H1 (cell line): Measurements from ENCODE around the gene NONO. TPM values are rescaled to one million over a fixed set of nuclear protein-coding genes. Genes with fewer than 3 reads are reported as not detected.

Source experiments
- CTCF ChIA-PET: fragments of 300-600 bp; sonication (Branson Sonifier 250); formaldehyde crosslinking; loops from one replicate; lab custom pipeline; 2021; ENCODE audit not compliant: partially characterized antibody; lab: Charles Lee
- POLR2A ChIA-PET: fragments of 300-600 bp; sonication (Branson Sonifier 250); formaldehyde crosslinking; loops from one replicate; lab custom pipeline; 2021; ENCODE audit warnings: inconsistent platforms; ENCODE audit not compliant: partially characterized antibody; lab: Charles Lee
- DNase-seq, 2 experiments: peaks; one replicate each; pipeline versions ENCODE4 v3.0.0 to v3.0.0-alpha.2; 2010 to 2022; ENCODE audit warnings: low spot score in 2 of 2, low read depth in 1 of 2, mixed read lengths in 1 of 2
- FAIRE-seq: peaks from 2 replicates; lab custom pipeline; 2011; peaks lifted over from hg19 to GRCh38; lab: Jason Lieb, UNC
- H2AFZ ChIP-seq: 2 replicates; pipeline ENCODE4 v1.8.1; 2012; ENCODE audit warnings: low read length, inconsistent platforms
- H2AK5ac ChIP-seq: 2 replicates; pipeline ENCODE4 v1.6.1; 2013; ENCODE audit warnings: low read depth, low read length
- H2BK120ac ChIP-seq: replicated peaks from 2 replicates; pipeline ENCODE3; 2013; ENCODE audit warnings: low read depth, low read length, inconsistent platforms
- H2BK12ac ChIP-seq: 2 replicates; pipeline ENCODE4 v1.6.1; 2013; ENCODE audit warnings: low read depth, low read length
- H2BK15ac ChIP-seq: 2 replicates; pipeline ENCODE4 v1.6.1; 2013; ENCODE audit warnings: low read length
- H2BK20ac ChIP-seq: 2 replicates; pipeline ENCODE4 v1.6.1; 2013; ENCODE audit warnings: low read length
- H2BK5ac ChIP-seq: 2 replicates; pipeline ENCODE4 v1.6.1; 2013; ENCODE audit warnings: low read depth, low read length
- H3K14ac ChIP-seq: 2 replicates; pipeline ENCODE4 v1.6.1; 2013; ENCODE audit warnings: inconsistent platforms; ENCODE audit not compliant: insufficient read length
- H3K18ac ChIP-seq: 2 replicates; pipeline ENCODE4 v1.6.1; 2013; ENCODE audit warnings: low read length; ENCODE audit errors: extremely low read depth
- H3K23ac ChIP-seq: 2 replicates; pipeline ENCODE4 v1.6.1; 2013; ENCODE audit warnings: inconsistent platforms; ENCODE audit not compliant: insufficient read length
- H3K23me2 ChIP-seq: 2 replicates; pipeline ENCODE4 v1.6.1; 2013; ENCODE audit warnings: low read depth, low read length
- H3K27ac ChIP-seq: 2 replicates; pipeline ENCODE4 v1.6.1; 2011; ENCODE audit warnings: low read depth, low read length, inconsistent platforms
- H3K27me3 ChIP-seq, 4 experiments: replicated peaks in 1 of 4; 1 replicate in 1 of 4; 2 replicates in 3 of 4; pipeline versions ENCODE4 v1.6.1 to v1.8.1; 2011 to 2013; ENCODE audit warnings: low read length in 3 of 4, mild to moderate bottlenecking in 3 of 4, inconsistent platforms in 2 of 4, mixed read lengths in 2 of 4, moderate library complexity in 1 of 4; ENCODE audit not compliant: control insufficient read depth in 3 of 4, insufficient read depth in 3 of 4; ENCODE audit errors: extremely low read depth in 1 of 4
- H3K36me3 ChIP-seq, 4 experiments: 2 replicates each; pipeline versions ENCODE4 v1.6.1 to v1.8.1; 2011 to 2013; ENCODE audit warnings: mild to moderate bottlenecking in 4 of 4, low read length in 3 of 4, moderate library complexity in 2 of 4, control low read depth in 1 of 4, inconsistent platforms in 1 of 4; ENCODE audit not compliant: insufficient read depth in 4 of 4, control insufficient read depth in 2 of 4
- H3K4ac ChIP-seq: replicated peaks from 2 replicates; pipeline ENCODE3; 2013; ENCODE audit warnings: low read length, low read depth, mixed read lengths, inconsistent platforms; ENCODE audit not compliant: insufficient read length
- H3K4me1 ChIP-seq, 4 experiments: replicated peaks in 1 of 4; 1 replicate in 1 of 4; 2 replicates in 3 of 4; pipeline versions ENCODE4 v1.6.1 to v1.8.1; 2011 to 2013; ENCODE audit warnings: low read length in 3 of 4, inconsistent platforms in 2 of 4, mixed read lengths in 1 of 4; ENCODE audit not compliant: insufficient read depth in 4 of 4, control insufficient read depth in 3 of 4
- H3K4me2 ChIP-seq, 2 experiments: 2 replicates each; pipeline versions ENCODE4 v1.6.1 to v1.8.1; 2011 to 2013; ENCODE audit warnings: low read depth in 2 of 2, low read length in 2 of 2, control low read depth in 1 of 2, inconsistent platforms in 1 of 2, mild to moderate bottlenecking in 1 of 2; ENCODE audit not compliant: insufficient read depth in 1 of 2
- H3K4me3 ChIP-seq, 4 experiments: fragments of 200-600, 300-600 bp in 1 of 4; sonication (generic), shearing (Covaris generic), sonication (Bioruptor Twin) in 1 of 4; 2 replicates each; pipeline versions ENCODE4 v1.5.1 to v1.8.1; 2011 to 2016; ENCODE audit warnings: low read length in 4 of 4, low read depth in 3 of 4, control low read depth in 2 of 4, inconsistent platforms in 2 of 4, mild to moderate bottlenecking in 2 of 4, mixed read lengths in 1 of 4, moderate library complexity in 1 of 4; ENCODE audit not compliant: insufficient read depth in 2 of 4; ENCODE audit errors: extremely low read depth in 1 of 4
- H3K56ac ChIP-seq: replicated peaks from 2 replicates; pipeline ENCODE3; 2013; ENCODE audit warnings: low read depth, mild to moderate bottlenecking, mixed read lengths, low read length, inconsistent platforms; ENCODE audit not compliant: insufficient read length
- H3K79me1 ChIP-seq: 2 replicates; pipeline ENCODE4 v1.6.1; 2013; ENCODE audit warnings: low read depth, low read length, control low read depth
- H3K79me2 ChIP-seq, 2 experiments: 2 replicates each; pipeline versions ENCODE4 v1.6.1 to v1.8.1; 2012 to 2013; ENCODE audit warnings: low read length in 2 of 2, mild to moderate bottlenecking in 2 of 2, inconsistent platforms in 1 of 2; ENCODE audit not compliant: insufficient read depth in 2 of 2, control insufficient read depth in 1 of 2
- H3K9ac ChIP-seq, 4 experiments: replicated peaks in 1 of 4; 1 replicate in 1 of 4; 2 replicates in 3 of 4; pipeline versions ENCODE4 v1.6.1 to v1.8.1; 2011 to 2013; ENCODE audit warnings: low read depth in 3 of 4, low read length in 3 of 4, control low read depth in 2 of 4, mild to moderate bottlenecking in 2 of 4, moderate library complexity in 2 of 4, inconsistent platforms in 1 of 4; ENCODE audit errors: extremely low read depth in 1 of 4
- H3K9me3 ChIP-seq, 2 experiments: 2 replicates each; pipeline versions ENCODE4 v1.6.1 to v1.8.1; 2012 to 2013; ENCODE audit warnings: mild to moderate bottlenecking in 2 of 2, moderate library complexity in 2 of 2, control low read depth in 1 of 2, inconsistent platforms in 1 of 2, low read depth in 1 of 2, low read length in 1 of 2, mixed read lengths in 1 of 2; ENCODE audit not compliant: insufficient read depth in 2 of 2
- H4K20me1 ChIP-seq, 2 experiments: replicated peaks in 1 of 2; 2 replicates each; pipeline versions ENCODE3 to v1.8.1; 2011 to 2013; ENCODE audit warnings: inconsistent platforms in 2 of 2, low read length in 2 of 2, mild to moderate bottlenecking in 1 of 2; ENCODE audit not compliant: insufficient read depth in 2 of 2, control insufficient read depth in 1 of 2
- H4K5ac ChIP-seq: 2 replicates; pipeline ENCODE4 v1.6.1; 2013; ENCODE audit warnings: low read length, low read depth, mixed read lengths, inconsistent platforms; ENCODE audit not compliant: insufficient read length
- H4K8ac ChIP-seq: 2 replicates; pipeline ENCODE4 v1.8.0; 2013; ENCODE audit warnings: mild to moderate bottlenecking, moderate library complexity, low read length, inconsistent platforms; ENCODE audit not compliant: insufficient read depth; ENCODE audit errors: extremely low read depth
- H4K91ac ChIP-seq: replicated peaks from 2 replicates; pipeline ENCODE3; 2013; ENCODE audit warnings: low read length, mixed read lengths, inconsistent platforms; ENCODE audit not compliant: insufficient read length
- CHD2 ChIP-seq: IDR thresholded peaks from 2 replicates; pipeline ENCODE4 v1.6.1; 2012; ENCODE audit warnings: low read length, improper control_type of control experiment
- EP300 ChIP-seq, 2 experiments: IDR thresholded peaks; 1 replicate in 1 of 2; 2 replicates in 1 of 2; pipeline ENCODE4 v1.6.1; 2011 to 2012; ENCODE audit warnings: low read depth in 2 of 2, low read length in 2 of 2, mild to moderate bottlenecking in 2 of 2, borderline replicate concordance in 1 of 2, inconsistent platforms in 1 of 2, moderate library complexity in 1 of 2
- EZH2 ChIP-seq: fragments of 200-600 bp; sonication (generic); IDR thresholded peaks from 2 replicates; pipeline ENCODE4 v1.7.1; 2012; ENCODE audit warnings: low read depth, mild to moderate bottlenecking, moderate library complexity, low read length, inconsistent platforms; ENCODE audit not compliant: severe bottlenecking
- POLR2A ChIP-seq, 2 experiments: IDR thresholded peaks; 1 replicate in 1 of 2; 2 replicates in 1 of 2; pipeline ENCODE4 v1.6.1; 2011; ENCODE audit warnings: low read depth in 2 of 2, low read length in 2 of 2, mild to moderate bottlenecking in 2 of 2; ENCODE audit errors: control extremely low read depth in 1 of 2
- SP2 ChIP-seq: IDR thresholded peaks from 2 replicates; pipeline ENCODE4 v1.6.1; 2012; ENCODE audit warnings: mild to moderate bottlenecking, low read length, inconsistent platforms
- SUZ12 ChIP-seq: fragments of 200-600 bp; sonication (generic); IDR thresholded peaks from 2 replicates; pipeline ENCODE4 v1.6.1; 2012; ENCODE audit warnings: mild to moderate bottlenecking, inconsistent platforms, low read length, moderate library complexity, mixed read lengths
- WGBS, 2 experiments: shearing (Covaris generic) in 1 of 2; methylation state at CpG; one replicate each; pipeline versions ENCODE4 v1.1.6 to v1.1.7; 2013 to 2015; ENCODE audit warnings: low lambda C conversion rate in 2 of 2, mixed read lengths in 2 of 2, inconsistent platforms in 1 of 2, low coverage in 1 of 2, missing lambda C conversion rate in 1 of 2; ENCODE audit not compliant: insufficient replicate concordance in 2 of 2, insufficient coverage in 1 of 2, insufficient read length in 1 of 2; ENCODE audit errors: extremely low coverage in 1 of 2, missing lambda C conversion rate in 1 of 2; 5-methylcytosine and 5-hydroxymethylcytosine counted together
- polyA plus RNA-seq, 7 experiments: library from polyadenylated mRNA; depleted of rRNA in 3 of 7; stranded (reverse) in 5 of 7; unstranded in 2 of 7; fragments of >200 nt in 5 of 7; fragments of 200-250 nt in 2 of 7; gene quantifications; 1 replicate in 5 of 7; 2 replicates in 1 of 7; 4 replicates in 1 of 7; pipeline versions ENCODE4 v1.2.1 to v1.2.3, GENCODE V29; 2011 to 2013; ENCODE audit warnings: missing spikeins in 2 of 7, mixed read lengths in 2 of 7
- total RNA-seq: library from RNA; stranded (reverse); fragmentation: NEBNext Ultra II Directional; extraction: Animal tissue kit (Norgen Biotek cat#: 25700); gene quantifications from 2 replicates; pipeline ENCODE4 v1.2.1, GENCODE V29; 2021
- TF ChIP-seq, protein P1 (sequence below), 3 experiments: IDR thresholded peaks; 1 replicate in 2 of 3; 2 replicates in 1 of 3; pipeline versions ENCODE4 v1.5.1 to v1.6.1; 2011; ENCODE audit warnings: low read length in 3 of 3, mild to moderate bottlenecking in 3 of 3, inconsistent platforms in 2 of 3, low read depth in 1 of 3, moderate library complexity in 1 of 3; ENCODE audit not compliant: insufficient read depth in 1 of 3; ENCODE audit errors: control extremely low read depth in 1 of 3

The NONO gene
- total and polyA plus RNA-seq, 2 of the 8 experiments (the other 6 are each of a cell fraction or from before 2014, with no cell fraction given), result 641 to 728 TPM

DNA sequence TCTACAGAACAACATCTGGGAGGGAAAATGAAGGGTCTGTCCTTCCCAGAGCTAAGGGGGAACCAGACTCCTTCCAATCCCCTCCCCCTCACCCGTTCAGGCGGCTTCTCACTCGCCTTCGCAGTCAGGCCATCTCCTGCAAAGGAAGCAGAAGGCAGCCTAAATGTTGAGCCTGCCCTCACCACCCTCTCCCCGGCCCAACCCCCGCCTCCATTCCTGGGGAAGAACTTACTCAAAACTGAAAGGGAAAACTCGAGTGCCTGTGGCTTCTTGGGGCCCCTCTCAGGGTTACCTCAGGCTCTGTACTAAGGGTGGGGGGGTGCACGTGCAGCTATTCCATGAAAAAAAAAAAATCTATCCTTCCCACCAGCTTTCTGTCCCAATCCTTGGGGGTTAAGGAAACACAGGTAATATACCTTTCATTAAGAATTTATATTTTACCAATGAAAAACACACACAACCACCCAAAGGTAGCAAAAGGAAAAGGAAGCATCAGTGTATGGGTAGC is 31.9 kb upstream of the NONO start:
- FAIRE-seq, result no peak
- Histone ChIP-seq H3K14ac (no peak overlapping the region), H3K79me1 (no peaks in the 10 kb centered on the region; the same call in 1 of the 2 replicates), H3K9ac (no peak overlapping the region), H4K5ac (no peak overlapping the region), H3K4me2 (peak overlapping the region; percentile 69 to 89), H2BK5ac (no peak overlapping the region), H3K18ac (peak overlapping the region; percentile 32; the same call in 1 of the 2 replicates), H3K36me3 (peaks cover 9 to 46% (median 30%) of the 10 kb centered on the region in 4 experiments), H4K91ac (no peak overlapping the region), H2BK120ac (no peak overlapping the region), H3K56ac (no peak overlapping the region), H2BK20ac (no peak overlapping the region), H2AK5ac (no peak overlapping the region), H3K9me3 (no peaks in the 10 kb centered on the region), H3K27me3 (no peaks in the 10 kb centered on the region), H3K79me2 (peaks cover 0 to 26% of the 10 kb centered on the region in 2 experiments; a peak in 2 of 4 replicates), H2BK12ac (no peak overlapping the region), H3K4me1 (peaks cover 0 to 5% (median 3%) of the 10 kb centered on the region in 4 experiments; a peak in 4 of 7 replicates), H4K8ac (no peak overlapping the region), H2AFZ (no peak overlapping the region), H3K4me3 (peak overlapping the region in 3 of 4 experiments; percentile 42 to 99 (median 49); a peak in 5 of 8 replicates), H3K23me2 (peaks cover 6% of the 10 kb centered on the region; the same call in 1 of the 2 replicates), H3K4ac (no peak overlapping the region), H3K23ac (no peak overlapping the region), H4K20me1 (peaks cover 0 to 1% of the 10 kb centered on the region in 2 experiments), H3K27ac (no peak overlapping the region), H2BK15ac (no peak overlapping the region)
- no peak for DNase-seq
- TF ChIP-seq POLR2A (IDR thresholded peaks at IDR 0.05; ENCODE audit: control extremely low read depth in 1 of 2, low read depth in 2 of 2, low read length in 2 of 2), result no peak
- no peak for TF ChIP-seq CHD2
- TF ChIP-seq, protein P1, sequence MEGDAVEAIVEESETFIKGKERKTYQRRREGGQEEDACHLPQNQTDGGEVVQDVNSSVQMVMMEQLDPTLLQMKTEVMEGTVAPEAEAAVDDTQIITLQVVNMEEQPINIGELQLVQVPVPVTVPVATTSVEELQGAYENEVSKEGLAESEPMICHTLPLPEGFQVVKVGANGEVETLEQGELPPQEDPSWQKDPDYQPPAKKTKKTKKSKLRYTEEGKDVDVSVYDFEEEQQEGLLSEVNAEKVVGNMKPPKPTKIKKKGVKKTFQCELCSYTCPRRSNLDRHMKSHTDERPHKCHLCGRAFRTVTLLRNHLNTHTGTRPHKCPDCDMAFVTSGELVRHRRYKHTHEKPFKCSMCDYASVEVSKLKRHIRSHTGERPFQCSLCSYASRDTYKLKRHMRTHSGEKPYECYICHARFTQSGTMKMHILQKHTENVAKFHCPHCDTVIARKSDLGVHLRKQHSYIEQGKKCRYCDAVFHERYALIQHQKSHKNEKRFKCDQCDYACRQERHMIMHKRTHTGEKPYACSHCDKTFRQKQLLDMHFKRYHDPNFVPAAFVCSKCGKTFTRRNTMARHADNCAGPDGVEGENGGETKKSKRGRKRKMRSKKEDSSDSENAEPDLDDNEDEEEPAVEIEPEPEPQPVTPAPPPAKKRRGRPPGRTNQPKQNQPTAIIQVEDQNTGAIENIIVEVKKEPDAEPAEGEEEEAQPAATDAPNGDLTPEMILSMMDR (IDR thresholded peaks at IDR 0.05; ENCODE audit: control extremely low read depth in 1 of 3, insufficient read depth in 1 of 3, low read depth in 1 of 3, low read length in 3 of 3), result no peak
- TF ChIP-seq EZH2, result no peak
- no peak for TF ChIP-seq SP2
- TF ChIP-seq EP300 (IDR thresholded peaks at IDR 0.05; ENCODE audit: borderline replicate concordance in 1 of 2, low read depth in 2 of 2, low read length in 2 of 2), result no peak
- TF ChIP-seq SUZ12, result no peak
- 43% methylated on average over 3 of the region's 8 CpGs; no CpG with 5 or more reads in 1 of the 2 experiments for WGBS, 2 experiments
- POLR2A ChIA-PET, result interaction anchor here (0.9 to 4.6 kb wide), 6 partner anchors 12 to 133 kb away, joined by 3 to 20 read pairs (median 3); partner anchors contain the start of genes MED12 and NONO
- CTCF ChIA-PET, result interaction anchor here (0.9 kb wide), 1 partner anchor 12 kb away, joined by 3 read pairs; no protein-coding TSS in a partner anchor
